K562 (cell line): Measurements from ENCODE around the gene PPT2. TPM values are rescaled to one million over a fixed set of nuclear protein-coding genes. Genes with fewer than 3 reads are reported as not detected.

ENCODE experiments used
- DPF2 ChIP-seq: fragments of 450-650 bp; IDR thresholded peaks from 2 replicates; pipeline ENCODE4 v1.6.1; 2016
- E2F1 ChIP-seq: sonication (generic); formaldehyde crosslinking; IDR thresholded peaks from 2 replicates; pipeline ENCODE4 v1.8.1; 2023; ENCODE audit warnings: mild to moderate bottlenecking, missing genetic modification reagents, moderate library complexity
- E2F4 ChIP-seq: sonication (generic); formaldehyde crosslinking; IDR thresholded peaks from 2 replicates; pipeline ENCODE4 v1.8.0; 2022; ENCODE audit warnings: mild to moderate bottlenecking, low read depth, missing genetic modification reagents
- E2F8 ChIP-seq: fragments of 450-650 bp; IDR thresholded peaks from 2 replicates; pipeline ENCODE4 v1.7.1; 2018; ENCODE audit warnings: mild to moderate bottlenecking, low read depth; ENCODE audit not compliant: partially characterized antibody
- GTF2B ChIP-seq: IDR thresholded peaks from 2 replicates; pipeline ENCODE4 v1.6.1; 2011; ENCODE audit not compliant: insufficient read length; ENCODE audit errors: extremely low read depth
- HDAC2 ChIP-seq: fragments of 450-650 bp; IDR thresholded peaks from 2 replicates; pipeline ENCODE4 v1.6.1; 2016; ENCODE audit warnings: mild to moderate bottlenecking
- JUN ChIP-seq, 2 experiments: sonication (generic) in 1 of 2; formaldehyde crosslinking in 1 of 2; IDR thresholded peaks; 2 replicates each; pipeline versions ENCODE4 v1.6.1 to v1.8.0; 2012 to 2022; ENCODE audit warnings: borderline replicate concordance in 2 of 2, mild to moderate bottlenecking in 2 of 2, improper control_type of control experiment in 1 of 2, low read depth in 1 of 2, low read length in 1 of 2, missing genetic modification reagents in 1 of 2
- KLF10 ChIP-seq: fragments of 250-450 bp; sonication (Bioruptor Pico); IDR thresholded peaks from 2 replicates; pipeline ENCODE4 v1.6.1; 2021; ENCODE audit warnings: matching md5 sums
- MTA2 ChIP-seq: fragments of 450-650 bp; IDR thresholded peaks from 2 replicates; pipeline ENCODE4 v1.6.1; 2016; ENCODE audit warnings: low read depth
- RBM14 ChIP-seq: fragments of 200-400 bp; formaldehyde crosslinking; IDR thresholded peaks from 2 replicates; pipeline ENCODE4 v1.6.1; 2018; ENCODE audit warnings: low read depth, mild to moderate bottlenecking, low read length, moderate library complexity, borderline replicate concordance; ENCODE audit not compliant: insufficient read depth
- U2AF1 ChIP-seq: fragments of 200-400 bp; formaldehyde crosslinking; optimal IDR thresholded peaks from 2 replicates; pipeline ENCODE3; 2017; ENCODE audit warnings: mild to moderate bottlenecking, low read depth, low read length, moderate library complexity
- ZBTB17 ChIP-seq: fragments of 450-650 bp; formaldehyde crosslinking; IDR thresholded peaks from 2 replicates; pipeline ENCODE4 v1.4.0; 2020; ENCODE audit warnings: mild to moderate bottlenecking
- ZBTB43 ChIP-seq: sonication (generic); formaldehyde crosslinking; IDR thresholded peaks from 2 replicates; pipeline ENCODE4 v1.8.0; 2023; ENCODE audit warnings: mild to moderate bottlenecking, missing genetic modification reagents
- ZBTB7A ChIP-seq: IDR thresholded peaks from 2 replicates; pipeline ENCODE4 v1.6.1; 2011; ENCODE audit warnings: low read depth, mild to moderate bottlenecking, low read length, moderate library complexity, borderline replicate concordance; ENCODE audit not compliant: control insufficient read depth
- ZNF431 ChIP-seq: sonication (generic); formaldehyde crosslinking; IDR thresholded peaks from 2 replicates; pipeline ENCODE4 v1.8.0; 2022; ENCODE audit warnings: mild to moderate bottlenecking, missing genetic modification reagents
- ZNF655 ChIP-seq: fragments of 250-450 bp; sonication (Bioruptor Pico); IDR thresholded peaks from 2 replicates; pipeline ENCODE4 v1.5.0; 2021
- ZNF77 ChIP-seq: fragments of 250-450 bp; sonication (Bioruptor Pico); IDR thresholded peaks from 2 replicates; pipeline ENCODE4 v1.5.0; 2020
- polyA plus RNA-seq, 8 experiments: library from polyadenylated mRNA; depleted of rRNA in 4 of 8; stranded (reverse) in 5 of 8; unstranded in 3 of 8; fragments of >200 nt; fragmentation: Nextera tagmentation in 2 of 8; fragmentation: Illumina TruSeq in 1 of 8; extraction: Ambion mirVana in 2 of 8; extraction: Trizol in 1 of 8; gene quantifications; 2 replicates each; pipeline versions ENCODE4 v1.2.1 to v1.2.3, GENCODE V29; 2011 to 2014; ENCODE audit warnings: inconsistent platforms in 1 of 8, missing spikeins in 1 of 8
- total RNA-seq, 7 experiments: library from RNA; depleted of rRNA in 6 of 7; stranded (reverse); fragments of >200 nt in 6 of 7; fragmentation: Illumina TruSeq in 2 of 7; extraction: Trizol in 2 of 7; gene quantifications; 2 replicates each; pipeline versions ENCODE4 v1.2.1 to v1.2.3, GENCODE V29; 2011 to 2021; ENCODE audit warnings: low replicate concordance in 1 of 7

PPT2 gene
- total and polyA plus RNA-seq, 9 of the 15 experiments (the other 6 are each of a cell fraction or from before 2014, with no cell fraction given) = 27.4 to 98.8 (median 69.9) TPM

- TF ChIP-seq ZNF655 (CRISPR knock-in tag) (no peak), E2F1 (CRISPR knock-in tag) (no peak), E2F8 (peak; percentile 83), ZBTB17 (peak; percentile 90), ZNF431 (CRISPR knock-in tag) (peak; percentile 62), E2F4 (CRISPR knock-in tag) (0 out of 2 replicates have a peak, but pooled peaks have one; percentile 5), ZNF77 (CRISPR knock-in tag) (no peak), GTF2B (no peak), JUN (IDR thresholded peaks at IDR 0.05; ENCODE audit: borderline replicate concordance, low read depth, low read length) (no peak), JUN (CRISPR knock-in tag; IDR thresholded peaks at IDR 0.05; ENCODE audit: borderline replicate concordance) (no peak), MTA2 (no peak), U2AF1 (no peak), DPF2 (0 out of 2 replicates have a peak, but pooled peaks have one; percentile 64), ZBTB43 (CRISPR knock-in tag) (no peak; the same call in 1 of the 2 replicates), ZBTB7A (peak; percentile 82; the same call in 1 of the 2 replicates), KLF10 (CRISPR knock-in tag) (no peak), RBM14 (no peak), HDAC2 (no peak; the same call in 1 of the 2 replicates)
Measured at GRCh38 chr6:32153564-32154513, at the start of gene PPT2 (continued).
